Fibroblast of upper back skin (primary cell): ENCODE data around the gene COBL.

ENCODE experiments used
- DNase-seq: peaks from one replicate; pipeline ENCODE4 v3.0.0-alpha.2; 2013

COBL gene, protein sequence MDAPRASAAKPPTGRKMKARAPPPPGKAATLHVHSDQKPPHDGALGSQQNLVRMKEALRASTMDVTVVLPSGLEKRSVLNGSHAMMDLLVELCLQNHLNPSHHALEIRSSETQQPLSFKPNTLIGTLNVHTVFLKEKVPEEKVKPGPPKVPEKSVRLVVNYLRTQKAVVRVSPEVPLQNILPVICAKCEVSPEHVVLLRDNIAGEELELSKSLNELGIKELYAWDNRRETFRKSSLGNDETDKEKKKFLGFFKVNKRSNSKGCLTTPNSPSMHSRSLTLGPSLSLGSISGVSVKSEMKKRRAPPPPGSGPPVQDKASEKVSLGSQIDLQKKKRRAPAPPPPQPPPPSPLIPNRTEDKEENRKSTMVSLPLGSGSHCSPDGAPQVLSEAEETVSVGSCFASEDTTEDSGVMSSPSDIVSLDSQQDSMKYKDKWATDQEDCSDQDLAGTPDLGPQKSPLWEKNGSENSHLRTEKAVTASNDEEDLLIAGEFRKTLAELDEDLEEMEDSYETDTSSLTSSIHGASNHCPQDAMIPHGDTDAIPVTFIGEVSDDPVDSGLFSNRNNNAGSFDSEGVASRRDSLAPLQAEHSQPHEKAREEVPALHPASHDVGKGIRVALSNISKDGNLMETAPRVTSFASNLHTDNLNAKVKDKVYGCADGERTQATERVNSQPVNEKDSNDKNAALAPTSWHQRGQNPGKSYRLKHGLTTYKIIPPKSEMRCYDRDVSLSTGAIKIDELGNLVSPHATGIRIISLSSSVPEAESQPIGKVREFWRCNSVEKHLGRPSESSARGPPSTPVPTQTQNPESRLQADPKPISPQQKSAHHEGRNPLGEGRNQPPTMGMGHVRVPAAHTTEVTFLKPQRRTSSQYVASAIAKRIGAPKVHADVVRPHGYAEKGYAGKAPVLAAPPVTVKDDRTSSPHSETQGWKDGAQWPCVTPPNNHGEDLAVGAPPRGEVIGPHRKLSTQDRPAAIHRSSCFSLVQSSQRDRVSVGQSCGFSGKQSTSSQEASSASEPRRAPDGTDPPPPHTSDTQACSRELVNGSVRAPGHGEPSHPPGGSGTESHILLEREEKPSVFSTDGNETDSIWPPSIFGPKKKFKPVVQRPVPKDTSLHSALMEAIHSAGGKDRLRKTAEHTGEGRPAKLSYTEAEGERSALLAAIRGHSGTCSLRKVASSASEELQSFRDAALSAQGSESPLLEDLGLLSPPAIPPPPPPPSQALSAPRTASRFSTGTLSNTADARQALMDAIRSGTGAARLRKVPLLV

DNA sequence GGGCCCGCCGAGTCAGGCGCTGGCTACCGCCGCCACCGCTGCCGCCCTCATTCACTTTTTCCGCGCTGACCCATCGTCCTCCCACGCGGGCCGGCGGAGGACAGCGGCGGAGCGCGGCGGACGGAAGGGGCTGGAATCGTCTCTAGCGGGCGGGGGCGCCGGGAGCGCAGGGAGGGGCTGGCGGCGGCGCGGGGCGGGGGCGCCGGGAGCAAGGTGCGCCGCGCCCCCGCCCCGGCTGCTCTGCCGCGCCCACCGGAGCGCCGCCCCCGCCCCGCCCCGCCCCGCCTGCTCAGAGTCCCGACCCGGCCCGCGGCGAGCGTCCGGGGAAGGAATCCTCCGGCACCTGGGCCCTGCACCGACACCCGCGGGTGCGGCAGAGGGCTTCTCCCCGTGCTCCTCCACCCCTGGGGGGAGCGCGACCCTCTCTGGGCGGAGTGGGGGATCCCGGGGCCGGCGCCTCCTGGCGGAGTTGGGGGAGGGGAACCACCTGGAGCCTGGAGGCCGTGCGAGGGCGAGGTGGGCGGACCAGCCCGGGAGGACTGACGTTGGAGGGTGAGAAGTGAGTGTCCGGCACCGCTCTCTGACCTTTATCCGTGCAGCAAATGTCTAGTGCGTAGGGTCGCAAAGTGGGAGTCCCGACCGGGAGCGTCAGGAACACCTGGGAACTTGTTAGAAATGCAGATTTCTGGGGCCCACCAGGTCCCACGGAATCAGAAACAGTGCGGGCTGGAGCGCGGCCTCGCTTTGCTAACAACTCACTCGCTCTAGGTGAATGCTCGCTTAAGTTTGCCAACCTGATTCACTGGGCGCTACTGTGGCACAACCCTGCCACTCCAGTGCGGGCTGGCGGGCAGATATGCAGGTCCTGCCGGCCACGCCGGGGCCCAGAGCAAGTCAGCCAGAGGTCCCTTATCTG lies at the start of gene COBL:
Gene COBL, minus strand, starts transcription at position 144 of the 916 bp plus-strand sequence. CDS start 176 bp downstream, outside the sequence.
- DNase-seq, result no peak

DNA sequence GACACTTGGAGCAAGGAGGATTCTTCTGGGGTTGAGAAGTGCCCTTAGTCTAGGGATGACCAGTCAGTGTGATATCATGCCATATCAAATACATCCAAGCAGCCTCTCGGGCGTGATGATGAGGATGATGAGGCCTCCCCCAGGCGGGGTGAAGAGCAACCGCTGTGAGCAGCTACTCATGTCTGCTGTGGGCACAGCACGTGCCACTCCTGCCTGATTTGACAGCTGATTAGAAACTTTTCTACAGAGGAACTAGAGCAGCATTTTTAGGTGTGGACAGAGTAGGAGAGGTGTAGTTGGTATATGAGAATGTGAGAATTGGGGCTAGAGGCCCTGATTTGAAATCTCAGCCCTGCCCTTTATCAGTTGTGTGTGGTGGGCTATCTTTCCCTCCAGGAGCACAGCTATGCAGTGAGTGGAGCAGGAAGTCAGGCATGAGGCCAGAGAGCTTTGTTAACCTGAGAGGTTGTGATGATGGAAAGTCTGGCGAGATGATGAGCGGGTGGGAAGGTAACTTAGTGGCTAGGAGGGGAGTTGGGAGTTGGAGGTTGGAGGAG lies 49.6 kb upstream of the COBL start:
- DNase-seq, result no peak

DNA sequence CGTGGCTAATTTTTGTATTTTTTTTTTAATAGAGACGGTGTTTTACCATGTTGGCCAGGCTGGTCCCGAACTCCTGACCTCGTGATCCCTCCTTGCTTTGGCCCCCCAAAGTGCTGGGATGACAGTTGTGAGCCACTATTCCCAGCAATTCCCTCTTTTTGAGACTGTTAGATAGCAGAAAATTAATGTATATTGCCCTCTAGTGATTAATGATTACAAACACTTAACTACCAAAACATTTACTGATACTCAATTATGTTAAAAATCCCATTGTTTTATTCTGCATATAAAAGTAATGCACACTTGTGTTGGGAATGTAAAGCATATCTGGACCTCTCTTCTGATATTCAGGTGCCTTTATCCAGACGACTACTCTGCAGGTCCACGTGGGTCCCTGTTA lies 41.2 kb upstream of the COBL start:
- no peak for DNase-seq

DNA sequence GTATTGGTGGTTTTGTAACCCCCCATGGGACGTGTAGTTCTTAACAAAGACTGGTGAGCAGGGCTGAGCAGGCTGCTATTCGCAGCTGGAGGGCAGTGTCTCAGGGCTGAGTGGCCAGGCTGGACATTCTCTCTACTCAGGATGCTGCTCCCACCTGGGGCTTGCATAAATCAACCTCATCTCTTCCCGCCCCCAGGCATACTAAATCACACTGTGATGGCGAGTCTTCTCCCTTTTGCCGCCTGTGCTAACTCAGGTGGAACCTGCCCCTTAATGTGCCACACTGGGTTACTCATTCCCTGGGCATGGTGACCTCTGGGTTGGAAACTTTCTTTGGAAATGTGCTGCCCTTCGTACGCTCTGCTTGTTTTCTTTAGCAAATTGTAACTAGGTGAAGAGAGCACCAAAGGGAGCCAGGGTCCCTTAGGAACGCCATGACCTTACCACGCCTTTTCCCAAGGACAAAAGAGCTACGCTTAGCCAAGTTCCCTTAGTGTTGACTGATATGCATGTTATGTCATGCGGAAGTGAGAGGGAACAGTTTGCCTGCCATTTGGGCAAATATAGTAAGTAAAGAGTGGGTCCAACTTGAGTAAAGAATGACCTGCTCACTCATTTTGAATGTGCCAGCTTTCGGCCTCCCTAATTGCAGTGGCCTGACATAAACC lies 40.4 kb upstream of the COBL start:
- no peak for DNase-seq

DNA sequence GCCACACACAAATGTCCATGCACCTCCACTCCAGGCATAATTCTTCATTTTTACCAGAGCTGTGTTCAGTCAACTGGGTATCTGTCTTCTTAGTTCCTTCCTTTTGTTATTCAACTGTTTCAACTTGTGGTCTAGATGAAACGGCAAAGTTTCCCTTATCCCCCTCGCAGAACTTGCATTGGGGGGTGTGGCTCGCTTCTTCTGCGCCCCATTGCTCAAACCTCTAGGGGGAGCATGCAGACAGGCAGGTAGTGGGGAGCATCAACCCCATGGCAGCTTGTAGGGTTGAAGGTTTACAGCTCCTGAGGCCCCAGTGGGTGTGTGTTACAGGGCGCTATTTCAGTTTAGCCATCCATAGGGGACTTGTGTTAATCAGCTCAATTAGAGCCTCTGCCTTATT lies 38.3 kb upstream of the COBL start:
- no peak for DNase-seq

DNA sequence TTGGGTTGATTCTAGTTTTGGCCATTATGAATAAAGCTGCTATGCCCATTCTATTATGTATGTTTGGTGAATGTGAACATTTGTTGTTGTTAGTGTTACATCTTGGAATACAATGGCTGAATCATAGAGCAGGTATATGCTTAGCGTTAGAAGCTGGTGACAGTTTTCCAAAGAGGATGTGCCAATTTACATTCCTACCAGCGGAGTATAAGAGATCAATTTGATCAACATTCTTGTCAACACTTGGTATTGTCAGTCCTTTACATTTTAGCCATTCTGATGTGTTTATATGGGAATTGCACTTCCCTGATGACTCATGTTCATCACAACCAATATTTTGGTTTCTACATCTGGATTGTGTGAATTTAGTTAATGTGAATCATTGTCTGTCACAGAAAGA lies 37.8 kb upstream of the COBL start:
- no peak for DNase-seq

DNA sequence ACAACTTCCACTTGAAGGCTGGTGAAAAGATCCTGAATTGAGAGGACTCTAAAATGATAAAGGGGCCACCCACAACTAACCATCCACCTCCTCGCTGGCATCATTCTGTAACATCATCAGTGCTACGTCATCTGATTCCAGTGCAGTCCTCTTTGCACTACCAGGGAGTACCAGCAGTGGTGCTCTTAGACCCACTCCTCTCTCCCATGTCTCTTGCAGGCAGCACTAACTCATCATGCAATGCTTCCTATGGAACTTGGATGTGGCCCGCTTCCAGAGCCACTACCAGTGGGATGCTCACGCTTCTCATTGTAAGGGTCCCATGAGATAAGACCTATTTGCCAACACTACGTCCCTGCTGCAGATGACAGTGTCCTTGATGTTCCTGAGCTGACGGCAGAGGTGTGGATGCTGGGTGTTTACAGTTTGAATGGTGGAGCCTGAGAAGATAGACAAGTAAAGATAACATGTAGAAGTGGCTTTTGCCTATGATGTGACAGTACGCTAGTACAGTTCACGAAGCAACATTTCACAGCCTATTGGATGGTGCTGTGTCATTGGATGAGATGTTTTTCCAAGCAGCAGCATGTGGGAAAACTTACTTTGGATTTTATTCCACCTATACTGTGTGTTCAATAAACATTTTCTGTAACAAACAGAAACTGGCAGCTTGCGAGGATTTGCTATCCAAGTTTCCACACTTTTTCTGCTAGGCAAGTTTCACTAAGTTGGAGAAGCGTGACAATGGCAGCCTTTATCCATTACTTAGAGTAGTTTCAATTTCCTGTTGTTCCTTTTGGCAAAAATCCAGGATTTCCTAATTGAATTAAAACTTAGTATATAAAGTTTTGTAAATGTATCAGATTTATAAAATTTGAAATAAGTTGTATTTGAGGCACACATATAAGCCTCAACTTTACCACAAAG lies 35.8 kb upstream of the COBL start:
- DNase-seq, result no peak

DNA sequence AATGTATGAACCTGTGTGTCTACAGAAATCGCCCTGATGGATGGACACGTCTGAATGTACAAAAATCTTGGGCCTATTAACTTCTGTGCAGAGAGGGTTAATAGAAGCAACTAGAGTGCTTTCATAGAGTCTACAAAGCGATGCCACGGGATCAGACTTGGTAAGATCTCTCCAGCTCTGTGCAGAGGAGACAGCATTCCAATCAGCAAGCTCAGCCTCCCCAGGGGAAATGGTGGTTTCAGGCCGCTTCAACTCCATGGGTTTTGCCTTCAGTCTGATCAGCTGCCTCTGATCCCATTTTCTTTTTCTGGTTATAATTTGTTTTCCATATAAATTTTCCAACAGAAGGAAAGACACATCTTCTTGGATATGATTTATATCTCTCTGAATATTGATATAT lies 35.1 kb upstream of the COBL start:
- DNase-seq, result peak; percentile 77

DNA sequence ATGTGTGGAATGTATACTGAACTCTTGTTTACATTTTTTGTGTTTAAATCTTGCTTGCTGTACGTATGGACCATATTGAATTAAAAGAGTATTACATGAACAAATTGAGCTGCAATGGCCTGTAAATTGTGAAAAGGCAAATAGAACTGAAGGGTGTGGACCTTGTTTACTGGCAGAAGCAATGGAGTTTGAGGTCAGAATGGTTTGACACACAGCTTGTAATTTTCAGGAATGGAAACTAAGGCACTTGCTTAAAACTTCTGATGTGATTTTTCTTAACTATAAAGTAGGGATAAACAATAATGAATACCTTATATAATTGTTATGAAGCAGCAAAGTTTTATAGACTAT lies 33.9 kb upstream of the COBL start:
- no peak for DNase-seq

DNA sequence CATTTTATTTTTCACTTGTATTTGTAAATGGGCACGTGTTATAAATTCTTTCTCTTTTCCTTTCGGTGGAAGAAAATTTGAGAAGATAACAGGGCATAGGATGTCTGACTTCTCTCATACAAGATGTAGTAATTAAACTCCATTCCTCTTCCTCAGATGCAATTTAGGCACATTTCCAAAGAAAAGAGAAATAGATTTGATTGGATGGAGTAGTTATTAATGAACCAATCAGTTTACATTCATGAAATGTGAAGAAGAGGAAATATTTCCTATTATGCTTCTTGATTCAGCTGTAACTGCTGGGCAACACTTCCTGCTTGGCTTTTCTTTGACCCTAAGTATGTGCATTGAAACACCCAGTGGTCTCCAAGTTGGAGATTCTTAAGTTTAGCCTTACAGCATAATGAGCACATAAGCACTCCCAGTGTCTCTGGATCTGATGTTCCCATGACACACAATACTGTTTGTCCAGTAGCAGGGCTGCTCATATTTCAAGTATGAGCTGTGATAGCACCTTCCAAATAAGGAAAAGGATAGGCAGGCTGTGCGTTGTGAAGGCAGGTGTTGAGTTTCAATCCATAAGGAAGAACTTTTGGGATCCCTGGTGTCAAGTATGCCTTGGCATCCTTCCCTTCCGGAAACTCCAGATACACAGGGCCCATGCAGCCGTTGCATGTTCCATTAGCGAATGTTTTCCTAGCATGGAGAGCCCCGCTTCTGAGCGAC lies 33.4 kb upstream of the COBL start:
- peak; percentile 65 for DNase-seq

DNA sequence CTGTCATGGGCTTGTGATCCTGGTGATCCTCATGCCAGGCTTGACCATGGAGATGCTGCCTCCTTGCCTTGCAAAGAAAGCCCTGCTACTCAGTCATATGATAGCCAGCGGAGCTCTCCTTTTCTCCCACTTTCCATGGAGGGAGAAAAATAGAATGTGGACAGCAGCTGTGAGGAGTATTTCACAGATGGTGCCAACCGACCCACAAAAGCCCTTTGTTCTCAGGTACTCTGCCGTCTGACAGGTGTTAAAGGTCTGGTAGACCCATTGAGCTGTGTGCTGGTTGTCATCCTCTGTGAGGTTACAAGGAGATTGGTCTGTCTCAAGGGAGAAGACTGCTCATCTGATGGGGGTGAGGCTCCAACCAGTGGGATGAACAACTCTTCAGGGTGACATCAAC lies 29.5 kb upstream of the COBL start:
- no peak for DNase-seq

DNA sequence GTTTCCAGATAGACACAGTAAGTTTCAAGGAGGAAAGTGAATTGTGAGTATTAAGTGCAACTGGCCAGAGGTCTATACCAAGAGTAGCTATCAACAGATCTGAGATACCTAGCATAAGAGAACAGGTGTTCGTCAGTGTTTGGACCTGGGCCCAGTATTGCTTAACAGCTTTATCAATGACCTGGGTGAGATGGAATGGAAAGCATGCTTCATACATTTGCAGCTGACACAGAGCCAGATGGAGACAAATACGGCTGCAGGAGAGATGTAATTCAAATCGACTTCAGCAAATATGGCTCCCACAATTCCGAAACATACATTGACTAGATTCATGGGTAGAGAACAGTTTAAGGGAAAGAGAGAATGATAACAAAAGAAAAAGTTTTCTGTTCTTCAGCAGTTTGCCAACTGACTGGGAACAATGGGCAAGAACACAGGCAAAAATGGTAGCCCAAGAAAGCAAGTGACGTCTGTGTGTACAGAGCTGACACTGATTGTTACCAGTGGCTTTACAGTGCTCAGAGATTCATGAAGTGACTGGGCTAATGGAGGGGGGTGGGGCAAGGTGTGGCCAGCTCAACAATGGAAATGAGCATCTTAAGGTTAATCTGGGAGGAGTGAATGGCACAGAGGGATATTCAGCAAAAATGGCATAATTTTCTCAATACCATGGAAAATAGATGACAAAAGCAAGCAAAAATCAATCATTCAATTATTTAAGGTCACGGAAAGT lies 28.0 kb upstream of the COBL start:
- DNase-seq, result no peak

DNA sequence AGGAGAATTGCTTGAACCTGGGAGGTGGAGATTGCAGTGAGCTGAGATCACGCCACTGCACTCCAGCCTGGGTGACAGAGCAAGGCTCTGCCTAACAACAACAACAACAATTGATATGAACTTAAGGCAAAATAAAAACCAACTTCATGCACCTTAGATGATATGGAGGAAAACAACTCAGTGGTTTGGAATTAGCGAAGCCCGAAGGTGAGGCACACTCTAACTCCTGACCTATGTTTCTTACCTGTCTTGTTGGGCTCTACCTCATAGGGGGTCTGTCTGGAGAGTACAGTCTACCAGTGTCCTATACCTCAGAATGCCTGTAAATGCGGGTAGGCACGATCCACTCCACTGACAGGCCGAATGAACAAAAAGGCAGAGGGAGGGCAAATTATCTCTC lies 24.3 kb upstream of the COBL start:
- DNase-seq, result no peak

DNA sequence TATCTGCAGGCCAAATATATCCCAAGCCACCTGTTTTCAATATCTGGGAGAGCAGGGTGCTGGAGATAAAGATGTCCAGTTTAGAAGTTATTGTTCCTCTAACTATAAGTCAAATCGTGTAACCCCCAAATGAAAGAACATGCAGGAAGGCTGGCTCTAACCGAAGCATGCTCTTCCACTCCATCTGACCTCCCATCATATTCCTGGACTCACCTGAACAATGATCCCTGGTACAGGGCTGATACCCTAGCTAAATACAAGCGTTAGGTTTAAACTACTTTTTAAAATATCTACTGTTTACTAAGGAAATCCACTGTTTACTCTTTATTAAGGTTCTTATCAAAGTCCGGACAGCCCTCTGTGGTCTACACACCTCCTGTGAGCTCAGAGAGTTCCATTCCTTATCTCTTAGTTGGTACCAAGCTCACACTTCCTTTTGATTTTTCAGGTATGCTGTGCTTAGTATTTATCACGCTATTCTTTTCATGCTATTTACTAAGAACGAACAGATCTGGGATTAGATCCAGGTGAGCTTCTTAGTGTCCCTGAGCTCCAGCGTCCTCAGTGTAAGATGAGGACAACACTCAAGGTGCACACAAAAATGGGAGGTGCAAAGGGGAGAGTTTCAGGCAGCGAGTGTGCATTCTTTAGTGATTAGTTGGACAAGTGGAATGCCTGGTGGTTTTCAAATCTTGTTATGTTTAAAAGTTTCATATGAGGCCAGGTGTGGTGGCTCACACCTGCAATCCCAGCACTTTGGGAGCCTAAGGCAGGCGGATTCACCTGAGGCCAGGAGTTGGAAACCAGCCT lies 23.6 kb upstream of the COBL start:
- no peak for DNase-seq

DNA sequence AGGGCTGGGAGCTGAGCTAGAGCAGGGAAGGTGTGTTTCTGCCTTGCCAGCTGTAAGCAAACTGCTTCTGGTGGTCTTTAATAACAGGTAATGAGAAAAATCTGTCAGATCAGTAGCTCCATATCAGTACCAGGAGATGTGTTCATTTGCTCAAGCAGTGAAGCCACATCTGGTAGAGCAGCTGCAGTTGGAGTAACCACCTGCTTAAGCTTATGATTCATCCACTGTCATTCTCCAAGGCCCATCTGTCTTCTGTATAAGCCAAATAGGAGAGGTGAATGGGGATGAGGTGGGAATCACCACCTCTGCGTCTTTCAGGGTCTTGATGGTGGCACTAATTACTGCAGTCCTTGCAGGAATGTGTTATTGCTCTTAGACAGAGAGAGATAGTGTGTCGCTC lies 18.4 kb upstream of the COBL start:
- DNase-seq, result no peak

DNA sequence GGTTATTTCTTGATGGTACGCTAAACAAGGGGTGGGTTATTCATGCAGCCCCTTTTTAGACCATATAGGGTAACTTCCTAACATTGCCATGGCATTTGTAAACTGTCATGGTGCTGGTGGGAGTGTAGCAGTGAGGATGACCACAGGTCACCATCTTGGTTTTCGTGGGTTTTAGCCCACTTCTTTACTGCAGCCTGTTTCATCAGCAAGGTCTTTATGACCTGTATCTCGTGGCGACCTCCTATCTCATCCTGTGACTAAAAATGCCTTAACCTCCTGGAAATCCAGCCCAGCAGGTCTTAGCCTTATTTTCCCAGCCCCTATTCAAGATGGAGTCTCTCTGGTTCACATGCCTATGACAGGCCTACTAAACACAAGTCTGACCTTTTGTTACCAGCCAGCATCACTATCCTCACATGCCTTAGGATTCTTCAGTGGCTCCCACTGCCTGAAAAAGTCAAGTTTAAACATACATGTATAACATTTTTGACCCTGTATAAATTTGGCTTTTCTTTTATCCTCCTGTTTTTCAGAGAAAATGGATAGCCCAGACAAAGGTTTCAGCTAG lies 13.2 kb upstream of the COBL start:
- no peak for DNase-seq

DNA sequence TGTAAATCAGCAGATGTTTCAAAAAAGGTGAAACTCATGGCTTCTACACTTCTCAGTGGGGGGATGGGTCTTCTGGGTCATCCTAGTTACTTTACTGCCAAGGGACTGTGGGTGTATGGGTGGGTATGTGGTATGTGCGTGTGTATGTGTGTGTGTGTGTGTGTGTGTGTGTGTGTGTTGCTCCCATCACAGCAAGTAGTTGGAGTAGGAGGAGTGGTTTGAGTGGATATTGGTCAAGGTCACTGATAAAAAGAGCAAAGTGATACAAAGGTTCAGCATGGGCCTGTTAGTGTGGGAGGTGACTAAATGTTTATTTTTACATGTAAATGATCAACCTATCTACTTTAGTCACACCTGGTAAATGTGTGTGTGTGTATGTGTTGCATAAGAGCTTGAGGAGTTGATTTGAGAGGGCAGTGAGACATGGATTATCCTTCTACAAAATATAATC lies 11.8 kb upstream of the COBL start:
- DNase-seq, result no peak
